Neural cell (in vitro differentiated cells): Measurements from ENCODE around the gene TMEM30A.

Source experiments
- EZH2 ChIP-seq: fragments of 200-600, 300-800 bp; shearing (Covaris generic), sonication (generic); IDR thresholded peaks from 2 replicates; pipeline ENCODE4 v1.6.1; 2014; ENCODE audit warnings: antibody characterized with exemption, low read length, borderline replicate concordance, mild to moderate bottlenecking; ENCODE audit not compliant: insufficient read depth, poor library complexity, severe bottlenecking
- POLR2AphosphoS5 ChIP-seq: IDR thresholded peaks from 2 replicates; pipeline ENCODE4 v1.6.1; 2012
- RAD21 ChIP-seq: fragments of 450-650 bp; conservative IDR thresholded peaks from 2 replicates; pipeline ENCODE4 v1.6.1; 2014; ENCODE audit warnings: antibody characterized with exemption, mild to moderate bottlenecking, moderate library complexity
- TF ChIP-seq, protein P1 (sequence below): fragments of 450-650 bp; IDR thresholded peaks from 2 replicates; pipeline ENCODE4 v1.5.1; 2014; ENCODE audit warnings: antibody characterized with exemption, mild to moderate bottlenecking, moderate library complexity; ENCODE audit not compliant: poor library complexity, severe bottlenecking
- TF ChIP-seq, protein P2 (sequence below): IDR thresholded peaks from 2 replicates; pipeline ENCODE4 v1.6.1; 2012; ENCODE audit warnings: borderline replicate concordance

DNA sequence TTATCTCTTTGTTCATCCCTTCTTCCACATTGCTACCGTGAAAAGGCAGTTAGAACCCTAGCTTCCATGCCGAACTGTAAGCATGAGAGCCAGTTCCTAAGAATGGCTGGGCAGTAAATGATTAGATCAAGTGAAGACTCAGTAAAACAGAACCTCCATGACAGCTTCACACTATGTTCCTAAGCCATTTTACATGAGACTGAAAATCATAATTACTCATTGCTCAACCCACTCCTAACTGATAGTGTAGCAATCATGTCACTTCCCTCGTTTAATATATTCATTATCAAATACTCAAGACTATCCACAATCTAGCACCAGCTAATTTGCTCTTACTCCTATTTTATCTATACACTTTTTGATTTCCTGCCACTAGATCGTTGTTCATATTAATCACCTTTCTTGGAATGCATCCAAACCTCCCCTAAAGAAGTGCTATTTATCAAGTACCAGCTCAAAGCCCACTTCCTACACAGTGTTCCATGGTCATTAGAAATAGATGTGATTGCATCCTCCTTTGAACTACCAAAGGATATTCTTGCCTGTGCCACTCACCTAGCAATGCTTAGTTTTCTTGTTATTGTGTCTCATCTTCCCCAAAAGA is 6.0 kb downstream of the TMEM30A start:
- TF ChIP-seq, protein P1, sequence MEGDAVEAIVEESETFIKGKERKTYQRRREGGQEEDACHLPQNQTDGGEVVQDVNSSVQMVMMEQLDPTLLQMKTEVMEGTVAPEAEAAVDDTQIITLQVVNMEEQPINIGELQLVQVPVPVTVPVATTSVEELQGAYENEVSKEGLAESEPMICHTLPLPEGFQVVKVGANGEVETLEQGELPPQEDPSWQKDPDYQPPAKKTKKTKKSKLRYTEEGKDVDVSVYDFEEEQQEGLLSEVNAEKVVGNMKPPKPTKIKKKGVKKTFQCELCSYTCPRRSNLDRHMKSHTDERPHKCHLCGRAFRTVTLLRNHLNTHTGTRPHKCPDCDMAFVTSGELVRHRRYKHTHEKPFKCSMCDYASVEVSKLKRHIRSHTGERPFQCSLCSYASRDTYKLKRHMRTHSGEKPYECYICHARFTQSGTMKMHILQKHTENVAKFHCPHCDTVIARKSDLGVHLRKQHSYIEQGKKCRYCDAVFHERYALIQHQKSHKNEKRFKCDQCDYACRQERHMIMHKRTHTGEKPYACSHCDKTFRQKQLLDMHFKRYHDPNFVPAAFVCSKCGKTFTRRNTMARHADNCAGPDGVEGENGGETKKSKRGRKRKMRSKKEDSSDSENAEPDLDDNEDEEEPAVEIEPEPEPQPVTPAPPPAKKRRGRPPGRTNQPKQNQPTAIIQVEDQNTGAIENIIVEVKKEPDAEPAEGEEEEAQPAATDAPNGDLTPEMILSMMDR = no peak
- TF ChIP-seq EZH2 = no peak
- TF ChIP-seq POLR2AphosphoS5 = no peak
- TF ChIP-seq, protein P2, sequence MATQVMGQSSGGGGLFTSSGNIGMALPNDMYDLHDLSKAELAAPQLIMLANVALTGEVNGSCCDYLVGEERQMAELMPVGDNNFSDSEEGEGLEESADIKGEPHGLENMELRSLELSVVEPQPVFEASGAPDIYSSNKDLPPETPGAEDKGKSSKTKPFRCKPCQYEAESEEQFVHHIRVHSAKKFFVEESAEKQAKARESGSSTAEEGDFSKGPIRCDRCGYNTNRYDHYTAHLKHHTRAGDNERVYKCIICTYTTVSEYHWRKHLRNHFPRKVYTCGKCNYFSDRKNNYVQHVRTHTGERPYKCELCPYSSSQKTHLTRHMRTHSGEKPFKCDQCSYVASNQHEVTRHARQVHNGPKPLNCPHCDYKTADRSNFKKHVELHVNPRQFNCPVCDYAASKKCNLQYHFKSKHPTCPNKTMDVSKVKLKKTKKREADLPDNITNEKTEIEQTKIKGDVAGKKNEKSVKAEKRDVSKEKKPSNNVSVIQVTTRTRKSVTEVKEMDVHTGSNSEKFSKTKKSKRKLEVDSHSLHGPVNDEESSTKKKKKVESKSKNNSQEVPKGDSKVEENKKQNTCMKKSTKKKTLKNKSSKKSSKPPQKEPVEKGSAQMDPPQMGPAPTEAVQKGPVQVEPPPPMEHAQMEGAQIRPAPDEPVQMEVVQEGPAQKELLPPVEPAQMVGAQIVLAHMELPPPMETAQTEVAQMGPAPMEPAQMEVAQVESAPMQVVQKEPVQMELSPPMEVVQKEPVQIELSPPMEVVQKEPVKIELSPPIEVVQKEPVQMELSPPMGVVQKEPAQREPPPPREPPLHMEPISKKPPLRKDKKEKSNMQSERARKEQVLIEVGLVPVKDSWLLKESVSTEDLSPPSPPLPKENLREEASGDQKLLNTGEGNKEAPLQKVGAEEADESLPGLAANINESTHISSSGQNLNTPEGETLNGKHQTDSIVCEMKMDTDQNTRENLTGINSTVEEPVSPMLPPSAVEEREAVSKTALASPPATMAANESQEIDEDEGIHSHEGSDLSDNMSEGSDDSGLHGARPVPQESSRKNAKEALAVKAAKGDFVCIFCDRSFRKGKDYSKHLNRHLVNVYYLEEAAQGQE = no peak
- TF ChIP-seq RAD21 = no peak
